ENCODE results near the gene LRRC41.
"Not testable (repeated sequence)": the region's sequence is repeated elsewhere in the genome, so short reads cannot be mapped to it uniquely, and the experiment has no call there.

Gene LRRC41

DNA sequence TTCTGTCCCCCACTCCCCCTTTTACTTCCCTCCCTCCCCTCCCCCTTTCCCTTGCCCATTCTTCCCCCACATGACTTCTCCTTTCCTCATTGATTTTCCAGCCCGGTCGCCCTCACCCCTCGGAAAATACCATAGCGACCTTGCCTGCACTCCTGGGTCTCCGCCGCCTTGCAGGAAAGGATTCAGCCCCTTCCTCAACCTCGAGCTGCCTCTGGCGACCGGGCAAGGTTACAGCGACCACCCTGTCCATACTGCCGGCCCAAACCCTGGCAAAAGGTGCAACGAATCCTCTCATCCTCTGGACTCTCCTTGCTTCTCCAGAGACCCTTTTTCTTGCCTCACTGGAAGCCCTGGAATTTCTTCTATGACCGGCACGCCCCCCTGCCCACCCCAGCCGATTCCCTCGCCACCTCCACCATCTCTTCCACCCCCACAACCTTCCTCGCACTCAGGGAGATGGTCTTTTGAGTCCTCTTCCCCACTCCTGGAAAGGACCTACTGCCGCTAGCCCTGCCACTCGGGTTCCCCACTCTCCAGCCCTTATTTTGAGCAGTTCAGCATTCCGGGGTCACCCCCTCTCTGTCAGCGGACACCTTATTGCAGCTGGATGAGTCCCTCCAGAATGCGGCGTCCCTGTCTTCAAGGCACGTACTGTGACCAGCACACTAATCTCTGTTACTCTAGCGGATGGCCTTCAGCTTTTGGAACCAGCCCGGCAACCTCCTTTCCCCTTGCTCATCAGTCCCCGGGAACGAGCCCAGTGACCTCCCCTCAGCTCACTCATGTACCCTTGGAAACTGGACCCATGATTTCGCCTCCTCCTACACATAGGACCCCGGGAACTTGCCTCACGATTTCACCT is 38.0 kb upstream of the LRRC41 start:
- peak overlapping the region; percentile 80 for H2AFZ ChIP-seq
- peak overlapping the region; percentile 93 for H3K27ac ChIP-seq
- H3K27me3 ChIP-seq (ENCODE audit: control insufficient read depth, insufficient read depth, low read length): no peaks in the 10 kb centered on the region
- no peak overlapping the region for H3K9ac ChIP-seq
- H3K4me1 ChIP-seq: no peaks in the 10 kb centered on the region
- H3K36me3 ChIP-seq (ENCODE audit: control insufficient read depth, insufficient read depth, low read length): no peaks in the 10 kb centered on the region
- H3K4me2 ChIP-seq (ENCODE audit: low read length): peak overlapping the region; percentile 80
- H3K4me3 ChIP-seq (ENCODE audit: low read depth, low read length): peak overlapping the region; percentile 85
- TF ChIP-seq, protein P1, sequence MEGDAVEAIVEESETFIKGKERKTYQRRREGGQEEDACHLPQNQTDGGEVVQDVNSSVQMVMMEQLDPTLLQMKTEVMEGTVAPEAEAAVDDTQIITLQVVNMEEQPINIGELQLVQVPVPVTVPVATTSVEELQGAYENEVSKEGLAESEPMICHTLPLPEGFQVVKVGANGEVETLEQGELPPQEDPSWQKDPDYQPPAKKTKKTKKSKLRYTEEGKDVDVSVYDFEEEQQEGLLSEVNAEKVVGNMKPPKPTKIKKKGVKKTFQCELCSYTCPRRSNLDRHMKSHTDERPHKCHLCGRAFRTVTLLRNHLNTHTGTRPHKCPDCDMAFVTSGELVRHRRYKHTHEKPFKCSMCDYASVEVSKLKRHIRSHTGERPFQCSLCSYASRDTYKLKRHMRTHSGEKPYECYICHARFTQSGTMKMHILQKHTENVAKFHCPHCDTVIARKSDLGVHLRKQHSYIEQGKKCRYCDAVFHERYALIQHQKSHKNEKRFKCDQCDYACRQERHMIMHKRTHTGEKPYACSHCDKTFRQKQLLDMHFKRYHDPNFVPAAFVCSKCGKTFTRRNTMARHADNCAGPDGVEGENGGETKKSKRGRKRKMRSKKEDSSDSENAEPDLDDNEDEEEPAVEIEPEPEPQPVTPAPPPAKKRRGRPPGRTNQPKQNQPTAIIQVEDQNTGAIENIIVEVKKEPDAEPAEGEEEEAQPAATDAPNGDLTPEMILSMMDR (IDR thresholded peaks at IDR 0.05): no peak
- no peaks in the 10 kb centered on the region for H3K9me3 ChIP-seq (ENCODE audit: control insufficient read depth, low read length)
- H3K79me2 ChIP-seq: no peaks in the 10 kb centered on the region

DNA sequence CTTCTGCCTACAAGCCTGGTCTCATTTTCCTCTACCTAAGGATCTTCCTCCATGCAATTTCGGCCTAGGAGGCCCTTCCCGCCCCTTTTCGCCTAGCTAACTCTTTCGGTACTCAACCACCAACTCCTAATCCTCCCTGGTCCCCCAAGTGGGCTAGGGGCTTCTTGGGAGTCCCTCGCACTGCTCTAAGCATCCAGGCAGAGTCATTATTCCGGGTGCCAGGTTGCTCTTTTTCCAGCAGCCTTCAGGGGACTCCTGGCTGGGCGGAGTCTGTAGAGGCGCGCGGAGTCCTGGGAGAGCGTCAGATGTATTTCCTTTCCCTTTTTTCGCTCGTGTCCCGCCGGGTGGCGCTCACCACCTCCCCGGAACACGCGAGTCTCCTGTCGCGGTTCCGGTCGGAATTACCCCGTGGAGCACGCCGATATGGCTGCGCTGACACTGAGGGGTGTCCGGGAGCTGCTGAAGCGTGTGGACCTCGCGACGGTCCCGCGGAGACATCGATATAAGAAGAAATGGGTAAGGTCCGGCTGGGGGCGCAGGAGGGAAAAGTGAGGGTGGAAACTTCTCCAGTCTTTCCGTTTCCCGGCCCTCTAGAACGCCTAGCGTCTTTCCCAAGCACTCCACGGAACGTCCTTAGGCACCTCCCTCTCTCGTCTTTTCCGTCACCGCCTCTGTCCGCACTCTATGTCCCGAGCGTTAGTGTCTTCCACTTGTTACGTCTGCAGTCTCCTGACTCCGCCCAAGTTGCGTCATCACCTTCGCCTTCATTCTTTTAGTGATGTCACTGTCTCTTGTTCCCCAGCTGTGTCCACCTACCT is 37.2 kb upstream of the LRRC41 start, which contains the start of gene NSUN4:
NSUN4 (plus strand) TSS at position 404 of the 818 bp plus-strand sequence; CDS start at position 424, 20 bp downstream.
- Histone ChIP-seq H3K79me2 (no peaks in the 10 kb centered on the region), H3K9ac (no peak within 1 kb of the TSS), H3K4me2 (ENCODE audit: low read length) (peak within 1 kb of the TSS; percentile 80), H3K27me3 (ENCODE audit: control insufficient read depth, insufficient read depth, low read length) (no peaks in the 10 kb centered on the region), H2AFZ (peak within 1 kb of the TSS; percentile 80), H3K4me3 (ENCODE audit: low read depth, low read length) (peak within 1 kb of the TSS; percentile 85), H3K27ac (peak within 1 kb of the TSS; percentile 93), H3K4me1 (no peaks in the 10 kb centered on the region), H3K9me3 (ENCODE audit: control insufficient read depth, low read length) (no peaks in the 10 kb centered on the region), H3K36me3 (ENCODE audit: control insufficient read depth, insufficient read depth, low read length) (no peaks in the 10 kb centered on the region)
- TF ChIP-seq, protein P1 (IDR thresholded peaks at IDR 0.05): peak; percentile 66

DNA sequence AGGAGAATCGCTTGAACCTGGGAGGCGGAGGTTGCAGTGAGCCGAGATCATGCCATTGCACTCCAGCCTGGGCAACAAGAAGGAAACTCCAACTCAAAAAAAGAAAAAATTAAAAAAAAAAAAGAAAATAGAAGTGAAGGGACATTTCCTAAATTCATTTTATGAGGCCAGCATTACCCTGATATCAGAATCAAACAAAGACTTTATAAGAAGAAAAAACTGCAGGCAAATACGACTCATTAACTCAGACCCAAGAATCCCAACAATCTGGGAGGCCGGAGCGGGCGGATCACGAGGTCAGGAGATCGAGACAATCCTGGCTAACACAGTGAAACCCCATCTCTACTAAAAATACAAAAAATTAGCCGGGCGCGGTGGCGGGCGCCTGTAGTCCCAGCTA is 34.0 kb upstream of the LRRC41 start:
- H3K4me3 ChIP-seq (ENCODE audit: low read depth, low read length); H3K36me3 ChIP-seq (ENCODE audit: control insufficient read depth, insufficient read depth, low read length); H3K27me3 ChIP-seq (ENCODE audit: control insufficient read depth, insufficient read depth, low read length); H3K9me3 ChIP-seq (ENCODE audit: control insufficient read depth, low read length); H3K79me2 ChIP-seq; H3K4me1 ChIP-seq; H2AFZ ChIP-seq; H3K9ac ChIP-seq; H3K4me2 ChIP-seq (ENCODE audit: low read length); H3K27ac ChIP-seq: not testable (repeated sequence)

DNA sequence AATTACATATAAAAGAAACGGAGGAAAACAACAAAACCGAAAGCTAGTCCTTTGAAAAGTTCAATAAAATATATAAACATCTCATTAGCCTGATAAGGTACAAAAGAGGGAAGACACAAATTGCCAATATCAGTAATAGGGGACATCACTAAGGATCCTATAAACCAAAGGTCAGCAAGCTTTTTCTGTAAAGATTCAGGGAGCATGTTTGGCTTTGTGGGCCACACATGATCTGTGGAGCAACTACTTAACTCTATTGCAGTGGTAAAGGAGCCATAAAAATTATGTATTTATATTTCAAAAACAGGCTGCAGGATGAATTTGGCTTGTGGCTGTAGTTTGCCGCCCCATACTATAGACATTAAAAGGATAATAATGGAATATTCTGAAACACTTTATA is 31.7 kb upstream of the LRRC41 start:
- TF ChIP-seq, protein P1 (IDR thresholded peaks at IDR 0.05): no peak
- Histone ChIP-seq H3K9me3 (ENCODE audit: control insufficient read depth, low read length) (no peaks in the 10 kb centered on the region), H2AFZ (no peak overlapping the region), H3K36me3 (ENCODE audit: control insufficient read depth, insufficient read depth, low read length) (no peaks in the 10 kb centered on the region), H3K27me3 (ENCODE audit: control insufficient read depth, insufficient read depth, low read length) (no peaks in the 10 kb centered on the region), H3K4me2 (ENCODE audit: low read length) (no peak overlapping the region), H3K4me3 (ENCODE audit: low read depth, low read length) (no peak overlapping the region), H3K9ac (no peak overlapping the region), H3K27ac (no peak overlapping the region), H3K4me1 (no peaks in the 10 kb centered on the region), H3K79me2 (no peaks in the 10 kb centered on the region)

DNA sequence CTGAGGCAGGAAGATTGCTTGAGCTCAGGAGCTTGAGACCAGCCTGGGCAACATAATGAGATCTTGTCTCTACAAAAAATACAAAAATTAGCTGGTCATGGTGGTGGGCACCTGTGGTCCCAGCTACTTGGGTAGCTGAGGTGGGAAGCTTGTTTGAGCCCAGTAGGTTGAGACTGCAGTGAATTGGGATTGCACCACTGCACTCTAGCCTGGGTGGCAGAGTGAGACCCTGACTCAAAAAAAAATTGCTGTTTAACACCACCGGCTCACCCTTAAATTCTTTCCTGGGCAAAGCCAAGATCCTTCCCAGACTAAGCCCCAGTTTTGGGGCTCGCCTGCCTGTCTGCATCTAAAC is 30.6 kb upstream of the LRRC41 start:
- TF ChIP-seq, protein P1 (IDR thresholded peaks at IDR 0.05): no peak
- no peaks in the 10 kb centered on the region for H3K27me3 ChIP-seq (ENCODE audit: control insufficient read depth, insufficient read depth, low read length)
- no peak overlapping the region for H3K4me2 ChIP-seq (ENCODE audit: low read length)
- no peaks in the 10 kb centered on the region for H3K36me3 ChIP-seq (ENCODE audit: control insufficient read depth, insufficient read depth, low read length)
- no peaks in the 10 kb centered on the region for H3K4me1 ChIP-seq
- no peaks in the 10 kb centered on the region for H3K79me2 ChIP-seq
- no peaks in the 10 kb centered on the region for H3K9me3 ChIP-seq (ENCODE audit: control insufficient read depth, low read length)
- no peak overlapping the region for H3K9ac ChIP-seq
- H3K27ac ChIP-seq: no peak overlapping the region
- no peak overlapping the region for H3K4me3 ChIP-seq (ENCODE audit: low read depth, low read length)
- H2AFZ ChIP-seq: no peak overlapping the region
